Hepatocyte (in vitro differentiated cells): ENCODE measurements around the gene LCLAT1. TPM values are rescaled to one million over a fixed set of nuclear protein-coding genes. Genes with fewer than 3 reads are reported as not detected.
"Not testable (repeated sequence)": the region's sequence is repeated elsewhere in the genome, so short reads cannot be mapped to it uniquely, and the experiment has no call there.

Experiments
- DNase-seq: peaks from one replicate; pipeline ENCODE4 v3.0.0-alpha.2; 2016; ENCODE audit warnings: low spot score
- H2AFZ ChIP-seq: fragments of 200-600 bp; sonication (generic); 2 replicates; pipeline ENCODE4 v1.6.0; 2016; ENCODE audit warnings: antibody characterized with exemption, mild to moderate bottlenecking
- H3K27ac ChIP-seq: fragments of 200-600 bp; sonication (generic); 2 replicates; pipeline ENCODE4 v1.5.1; 2016; ENCODE audit warnings: mild to moderate bottlenecking
- H3K27me3 ChIP-seq: fragments of 200-600 bp; sonication (generic); 2 replicates; pipeline ENCODE4 v1.6.1; 2016
- H3K36me3 ChIP-seq: fragments of 200-600 bp; sonication (generic); replicated peaks from 2 replicates; pipeline ENCODE4 v1.5.1; 2016; ENCODE audit warnings: low read depth; ENCODE audit not compliant: insufficient read depth
- H3K4me1 ChIP-seq: fragments of 200-600 bp; sonication (generic); 2 replicates; pipeline ENCODE4 v1.5.1; 2016; ENCODE audit warnings: mild to moderate bottlenecking, moderate library complexity; ENCODE audit not compliant: insufficient read depth
- H3K4me2 ChIP-seq: fragments of 200-600 bp; sonication (generic); 2 replicates; pipeline ENCODE4 v1.6.0; 2016
- H3K4me3 ChIP-seq: fragments of 200-600 bp; sonication (generic); 2 replicates; pipeline ENCODE4 v1.5.1; 2016; ENCODE audit warnings: mild to moderate bottlenecking
- H3K79me2 ChIP-seq: fragments of 200-600 bp; sonication (generic); 2 replicates; pipeline ENCODE4 v1.6.0; 2017; ENCODE audit warnings: mild to moderate bottlenecking
- H3K9me2 ChIP-seq: fragments of 200-600 bp; sonication (generic); replicated peaks from 2 replicates; pipeline ENCODE4 v1.6.0; 2017; ENCODE audit warnings: mild to moderate bottlenecking; ENCODE audit not compliant: insufficient read depth
- H3K9me3 ChIP-seq: fragments of 200-600 bp; sonication (generic); 2 replicates; pipeline ENCODE4 v1.5.1; 2016; ENCODE audit warnings: low read depth, mild to moderate bottlenecking
- H4K20me1 ChIP-seq: fragments of 200-600 bp; sonication (generic); 2 replicates; pipeline ENCODE4 v1.6.0; 2016; ENCODE audit warnings: mild to moderate bottlenecking; ENCODE audit not compliant: insufficient read depth, poor library complexity, severe bottlenecking
- EZH2 ChIP-seq: fragments of 200-600 bp; sonication (generic); IDR thresholded peaks from 2 replicates; pipeline ENCODE4 v1.6.1; 2016; ENCODE audit warnings: antibody characterized with exemption, mild to moderate bottlenecking, borderline replicate concordance
- EZH2phosphoT487 ChIP-seq: fragments of 200-600 bp; sonication (generic); IDR thresholded peaks from one replicate; pipeline ENCODE4 v1.6.1; 2018; ENCODE audit warnings: antibody characterized with exemption, mild to moderate bottlenecking, low read depth, moderate library complexity; ENCODE audit not compliant: unreplicated experiment, severe bottlenecking
- WGBS: methylation state at CpG from one replicate; pipeline ENCODE4 v1.1.6; 2016; ENCODE audit warnings: low lambda C conversion rate; ENCODE audit errors: missing lambda C conversion rate; 5-methylcytosine and 5-hydroxymethylcytosine counted together
- polyA plus RNA-seq: library from polyadenylated mRNA; unstranded; fragments of >200 nt; fragmentation: Nextera tagmentation; extraction: Ambion mirVana; gene quantifications from 2 replicates; pipeline ENCODE4 v1.2.1, GENCODE V29; 2016
- total RNA-seq: library from RNA; depleted of rRNA; stranded (reverse); fragments of >200 nt; gene quantifications from 2 replicates; pipeline ENCODE4 v1.2.3, GENCODE V29; 2014
- TF ChIP-seq, protein P1 (sequence below): fragments of 200-600 bp; sonication (generic); IDR thresholded peaks from 2 replicates; pipeline ENCODE4 v1.5.1; 2016; ENCODE audit warnings: antibody characterized with exemption, mild to moderate bottlenecking; ENCODE audit not compliant: poor library complexity

Gene LCLAT1
- total and polyA plus RNA-seq, 2 experiments from 2014 or later: 10.1 to 15.4 TPM

DNA sequence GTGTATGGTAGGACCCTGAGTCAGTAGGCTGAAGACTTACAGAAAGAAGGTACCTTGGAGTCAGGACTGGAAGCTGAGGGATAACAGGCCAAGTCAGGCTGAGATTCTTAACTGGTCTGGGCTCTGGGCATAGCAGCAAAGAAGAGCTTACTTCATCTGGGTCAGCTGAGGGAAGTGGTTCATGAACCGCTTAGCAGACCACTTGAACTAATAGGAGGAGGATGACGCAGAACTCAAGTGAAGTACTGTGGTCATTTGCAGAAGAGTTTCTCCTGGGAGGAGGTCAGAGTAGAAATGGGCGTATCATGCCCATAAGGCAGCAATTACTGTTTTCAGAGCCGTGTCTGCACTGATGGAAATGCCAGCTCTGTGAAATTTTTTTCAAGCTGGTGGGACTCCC lies 164.5 kb downstream of the LCLAT1 start:
- 74% methylated on average over 4 of the region's 4 CpGs for WGBS
- Histone ChIP-seq H3K9me2 (no peaks in the 10 kb centered on the region), H4K20me1 (no peaks in the 10 kb centered on the region), H3K4me3 (no peak overlapping the region), H3K27ac (peak overlapping the region; percentile 34), H2AFZ (no peak overlapping the region), H3K36me3 (no peaks in the 10 kb centered on the region), H3K27me3 (no peaks in the 10 kb centered on the region), H3K79me2 (no peaks in the 10 kb centered on the region), H3K4me1 (peaks cover 23% of the 10 kb centered on the region), H3K9me3 (no peaks in the 10 kb centered on the region), H3K4me2 (peak overlapping the region; percentile 16)
- DNase-seq: peak; percentile 12
- TF ChIP-seq, protein P1, sequence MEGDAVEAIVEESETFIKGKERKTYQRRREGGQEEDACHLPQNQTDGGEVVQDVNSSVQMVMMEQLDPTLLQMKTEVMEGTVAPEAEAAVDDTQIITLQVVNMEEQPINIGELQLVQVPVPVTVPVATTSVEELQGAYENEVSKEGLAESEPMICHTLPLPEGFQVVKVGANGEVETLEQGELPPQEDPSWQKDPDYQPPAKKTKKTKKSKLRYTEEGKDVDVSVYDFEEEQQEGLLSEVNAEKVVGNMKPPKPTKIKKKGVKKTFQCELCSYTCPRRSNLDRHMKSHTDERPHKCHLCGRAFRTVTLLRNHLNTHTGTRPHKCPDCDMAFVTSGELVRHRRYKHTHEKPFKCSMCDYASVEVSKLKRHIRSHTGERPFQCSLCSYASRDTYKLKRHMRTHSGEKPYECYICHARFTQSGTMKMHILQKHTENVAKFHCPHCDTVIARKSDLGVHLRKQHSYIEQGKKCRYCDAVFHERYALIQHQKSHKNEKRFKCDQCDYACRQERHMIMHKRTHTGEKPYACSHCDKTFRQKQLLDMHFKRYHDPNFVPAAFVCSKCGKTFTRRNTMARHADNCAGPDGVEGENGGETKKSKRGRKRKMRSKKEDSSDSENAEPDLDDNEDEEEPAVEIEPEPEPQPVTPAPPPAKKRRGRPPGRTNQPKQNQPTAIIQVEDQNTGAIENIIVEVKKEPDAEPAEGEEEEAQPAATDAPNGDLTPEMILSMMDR: no peak
- TF ChIP-seq EZH2: no peak
- TF ChIP-seq EZH2phosphoT487: no peak

DNA sequence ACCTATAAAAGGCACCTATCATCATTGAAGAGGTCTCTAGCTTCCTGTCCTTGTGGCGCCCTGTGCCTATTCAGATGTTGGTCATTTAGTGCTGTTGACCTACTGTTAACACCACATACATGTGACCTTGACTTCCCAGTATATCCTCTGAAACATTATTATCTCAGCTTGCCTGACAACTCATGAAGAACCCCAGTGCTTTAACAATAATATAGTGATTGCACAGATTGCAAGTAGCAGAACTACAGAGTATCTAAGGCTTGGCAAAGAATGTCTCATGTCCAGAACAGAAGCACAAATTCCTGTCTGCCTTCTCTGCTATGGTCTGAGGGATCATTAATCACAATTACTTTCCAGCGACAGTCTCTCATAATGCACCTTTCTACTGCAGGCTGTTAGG lies 165.3 kb downstream of the LCLAT1 start:
- TF ChIP-seq EZH2 (no peak), EZH2phosphoT487 (no peak)
- TF ChIP-seq, protein P1: no peak
- Histone ChIP-seq H3K9me3 (no peaks in the 10 kb centered on the region), H3K4me2 (no peak overlapping the region), H3K9me2 (no peaks in the 10 kb centered on the region), H3K4me3 (no peak overlapping the region), H3K27me3 (no peaks in the 10 kb centered on the region), H3K79me2 (no peaks in the 10 kb centered on the region), H3K36me3 (no peaks in the 10 kb centered on the region), H4K20me1 (no peaks in the 10 kb centered on the region), H3K4me1 (peaks cover 23% of the 10 kb centered on the region), H2AFZ (no peak overlapping the region), H3K27ac (peak overlapping the region; percentile 34)
- DNase-seq: peak; percentile 6
- WGBS: 55% methylated on average over 2 of the region's 2 CpGs

DNA sequence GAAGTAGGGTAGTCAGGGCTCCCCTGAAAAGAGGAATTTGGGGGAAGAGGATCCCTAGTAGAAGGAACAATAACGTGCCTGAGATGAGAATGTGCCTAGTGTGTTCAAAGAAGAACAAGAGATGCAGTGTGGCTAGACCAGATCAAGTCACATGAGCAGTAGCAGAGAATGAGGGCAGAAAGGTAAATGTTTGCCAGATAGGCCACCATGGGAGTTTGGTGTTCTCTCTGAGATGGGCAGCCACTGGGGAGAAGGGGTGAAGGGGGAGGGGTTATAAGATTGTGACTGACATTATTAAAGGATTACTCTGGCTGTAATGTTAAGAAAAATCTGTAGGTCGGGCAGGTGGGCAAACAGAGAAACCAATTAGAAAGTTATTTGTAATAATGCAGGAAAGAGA lies 166.0 kb downstream of the LCLAT1 start:
- Histone ChIP-seq H3K36me3 (no peaks in the 10 kb centered on the region), H3K4me3 (no peak overlapping the region), H3K4me1 (peaks cover 23% of the 10 kb centered on the region), H3K27me3 (no peaks in the 10 kb centered on the region), H2AFZ (no peak overlapping the region), H3K9me2 (no peaks in the 10 kb centered on the region), H3K4me2 (no peak overlapping the region), H3K9me3 (no peaks in the 10 kb centered on the region), H3K79me2 (no peaks in the 10 kb centered on the region), H3K27ac (peak overlapping the region; percentile 34), H4K20me1 (no peaks in the 10 kb centered on the region)
- WGBS: 67% methylated on average over 2 of the region's 2 CpGs
- DNase-seq: no peak
- TF ChIP-seq EZH2phosphoT487 (no peak), EZH2 (no peak)
- TF ChIP-seq, protein P1: no peak

DNA sequence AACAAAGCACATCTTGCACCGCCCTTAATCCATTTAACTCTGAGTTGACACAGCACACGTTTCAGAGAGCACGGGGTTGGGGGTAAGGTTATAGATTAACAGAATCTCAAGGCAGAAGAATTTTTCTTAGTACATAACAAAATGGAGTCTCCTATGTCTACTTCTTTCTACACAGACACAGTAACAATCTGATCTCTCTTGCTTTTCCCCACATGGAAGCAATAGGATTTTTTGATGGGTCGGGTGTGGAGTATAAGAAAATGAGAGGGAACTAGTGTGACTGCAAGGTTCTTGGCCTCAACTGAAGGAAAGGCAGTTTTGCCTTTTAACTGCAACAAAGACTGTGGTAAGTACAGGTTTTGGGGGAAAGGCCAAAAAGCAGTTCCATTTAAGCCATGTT lies 167.2 kb downstream of the LCLAT1 start:
- H3K4me1 ChIP-seq: peaks cover 23% of the 10 kb centered on the region
- 86% methylated on average over 1 of the region's 4 CpGs for WGBS
- not testable (repeated sequence) for H3K9me2 ChIP-seq, H3K27me3 ChIP-seq, H3K79me2 ChIP-seq, H2AFZ ChIP-seq, H3K4me2 ChIP-seq, H4K20me1 ChIP-seq, H3K36me3 ChIP-seq, H3K4me3 ChIP-seq, DNase-seq, H3K9me3 ChIP-seq
- H3K27ac ChIP-seq: peak overlapping the region; percentile 86
